GM21526 (cell line): ENCODE data around the gene CAPN5.
"Not testable (repeated sequence)": the region's sequence is repeated elsewhere in the genome, so short reads cannot be mapped to it uniquely, and the experiment has no call there.

Source experiments
- ATAC-seq: cut with Tn5 transposase; IDR thresholded peaks from one replicate; pipeline ENCODE4 v1.9.1; 2021; ENCODE audit warnings: moderate library complexity; ENCODE audit not compliant: unreplicated experiment, low FRiP score

CAPN5 gene

DNA sequence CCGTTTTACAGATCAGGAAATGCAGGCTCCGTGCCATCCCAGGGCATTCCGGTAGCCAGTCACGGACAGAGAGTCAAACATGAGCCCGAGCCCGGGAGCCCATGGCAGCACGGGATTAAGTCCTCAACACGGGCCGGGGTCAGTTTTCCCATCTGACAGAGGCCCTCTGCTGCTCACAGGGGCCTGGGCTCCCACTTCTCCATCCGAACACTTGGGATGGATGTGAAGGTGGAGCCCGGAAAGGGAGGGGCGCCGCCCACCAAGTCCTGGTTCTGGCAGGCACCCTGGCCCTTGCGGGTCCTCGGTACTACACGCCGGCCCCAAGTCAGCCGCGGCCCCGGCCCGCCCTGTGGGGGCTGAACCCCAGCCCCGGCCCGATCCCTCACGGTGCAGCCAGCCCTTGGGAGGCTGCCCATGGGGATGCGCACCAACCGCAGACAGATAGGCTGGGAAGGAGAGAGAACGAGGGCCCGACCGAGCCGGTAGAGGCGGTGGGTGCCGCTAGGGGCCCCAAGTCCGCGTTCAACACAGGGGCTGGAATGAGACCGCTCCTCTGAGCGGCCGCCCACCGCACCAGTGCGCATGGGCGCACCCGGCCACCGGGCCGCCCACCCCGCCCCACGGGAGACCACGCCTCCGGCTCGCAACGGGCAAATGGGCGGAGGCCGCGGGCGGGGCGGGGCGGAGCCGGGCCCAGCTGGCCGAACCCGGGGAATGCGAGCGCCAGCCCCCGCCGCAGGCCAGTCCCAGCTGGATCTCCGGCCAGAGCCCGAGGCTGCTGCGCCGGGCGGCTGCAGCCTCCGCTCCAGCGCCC is at the start of gene CAPN5:
Gene CAPN5, plus strand, starts transcription at position 743 of the 814 bp plus-strand sequence. CDS start 17,916 bp downstream, outside the sequence.
- ATAC-seq = peak; percentile 77

DNA sequence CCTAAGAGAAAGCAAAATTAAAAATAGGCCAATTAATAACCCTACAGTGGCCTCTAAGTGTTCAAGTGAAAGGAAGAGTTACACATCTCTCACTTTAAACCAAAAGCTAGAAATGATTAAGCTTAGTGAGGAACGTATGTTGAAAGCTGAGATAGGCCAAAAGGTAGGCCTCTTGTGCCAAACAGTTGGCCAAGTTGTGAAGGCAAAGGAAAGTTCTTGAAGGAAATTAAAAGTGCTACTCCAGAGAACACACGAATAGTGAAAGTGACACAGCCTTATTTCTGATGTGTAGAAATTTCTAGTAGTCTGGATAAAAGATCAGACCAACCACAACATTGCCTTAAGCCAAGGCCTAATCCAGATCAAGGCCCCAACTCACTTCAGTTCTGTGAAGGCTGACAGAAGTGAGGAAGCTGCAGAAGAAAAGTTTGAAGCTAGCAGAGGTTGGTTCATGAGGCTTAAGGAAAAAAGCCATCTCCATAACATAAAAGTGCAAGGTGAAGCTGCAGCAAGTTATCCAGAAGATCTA is 48.3 kb upstream of the CAPN5 start:
- ATAC-seq = not testable (repeated sequence)

DNA sequence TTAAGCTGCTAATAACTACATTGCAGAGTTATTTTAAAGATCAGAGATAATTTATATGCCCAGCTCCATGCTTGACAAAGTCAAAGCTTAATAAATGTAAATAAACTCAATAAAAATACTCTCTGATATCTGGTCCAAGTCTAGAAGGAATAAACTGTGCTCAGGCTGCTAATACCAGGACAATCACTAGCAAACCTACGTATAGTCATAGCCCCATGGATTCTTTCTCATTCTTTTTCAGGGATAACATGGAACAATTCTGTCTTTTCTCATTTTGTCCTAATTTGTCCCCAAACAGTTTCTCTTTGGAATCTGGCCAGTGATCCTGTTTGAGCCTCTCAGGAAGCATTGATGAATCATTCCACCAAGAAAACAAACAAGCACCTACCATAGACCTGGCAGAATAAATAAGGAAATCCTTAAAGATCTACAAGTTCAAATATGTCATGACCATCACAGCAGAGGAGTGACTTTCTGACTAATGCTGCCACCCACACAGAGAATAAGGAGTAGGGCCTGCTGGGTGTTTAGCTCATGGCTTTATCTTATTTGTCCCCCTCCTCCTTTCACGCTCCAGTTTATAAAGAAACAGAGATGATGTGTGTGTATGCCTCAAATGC is 46.7 kb upstream of the CAPN5 start:
- ATAC-seq = no peak

DNA sequence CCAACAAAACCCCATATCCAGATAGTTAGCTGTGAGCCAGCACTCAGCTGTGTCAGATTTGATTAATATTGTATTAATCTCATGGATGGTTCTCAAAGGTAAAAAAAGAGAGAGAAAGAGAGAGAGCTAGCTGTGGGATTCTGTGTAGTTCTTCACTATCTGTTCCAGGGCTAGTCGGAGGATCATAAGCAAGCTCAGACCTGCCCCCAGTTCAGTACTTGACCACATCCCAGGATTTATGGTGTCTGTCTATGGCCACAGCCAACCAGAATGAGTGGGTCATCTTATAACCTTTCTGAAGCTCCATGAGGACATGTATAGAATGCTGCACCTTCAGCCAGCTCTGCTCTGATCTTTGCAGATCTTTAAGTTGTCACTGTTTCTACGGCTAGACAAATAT is 46.0 kb upstream of the CAPN5 start:
- no peak for ATAC-seq

DNA sequence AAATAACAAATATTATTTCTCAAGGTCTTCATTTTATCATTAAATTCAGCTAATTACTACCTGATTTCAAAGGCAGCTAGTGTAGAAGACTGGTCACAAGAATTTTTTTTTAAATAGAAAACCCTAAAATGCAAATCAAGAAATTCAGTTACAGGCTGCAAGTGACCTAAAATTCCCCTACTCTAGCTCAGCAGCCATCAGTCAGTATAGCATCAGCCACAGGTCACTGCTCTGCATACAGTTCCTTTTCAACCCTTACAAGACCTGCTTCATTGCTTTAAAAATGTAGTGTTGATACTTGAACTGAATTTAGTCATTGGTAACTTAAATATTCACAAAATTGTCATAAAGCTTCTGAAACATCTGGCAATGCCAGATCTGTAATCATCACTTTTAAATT is 42.0 kb upstream of the CAPN5 start:
- no peak for ATAC-seq

DNA sequence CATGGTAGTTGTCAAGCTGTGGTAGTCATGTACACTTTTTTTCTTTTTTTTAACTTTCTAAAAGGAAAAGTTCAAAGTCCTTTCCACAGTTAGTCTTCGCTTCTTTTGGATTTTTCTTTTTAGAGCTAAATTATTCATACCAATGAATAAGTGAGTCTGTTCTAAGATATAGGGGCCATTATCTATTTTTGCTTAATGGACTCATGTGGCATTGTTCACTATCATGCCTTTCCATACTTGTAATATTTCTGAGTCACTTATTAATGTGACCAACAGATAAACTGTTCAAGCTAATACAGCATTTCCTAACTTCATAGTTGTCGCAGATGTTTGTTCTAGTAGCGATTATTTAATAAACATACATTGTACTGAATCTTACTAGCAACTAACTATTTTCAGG is 40.5 kb upstream of the CAPN5 start:
- no peak for ATAC-seq

DNA sequence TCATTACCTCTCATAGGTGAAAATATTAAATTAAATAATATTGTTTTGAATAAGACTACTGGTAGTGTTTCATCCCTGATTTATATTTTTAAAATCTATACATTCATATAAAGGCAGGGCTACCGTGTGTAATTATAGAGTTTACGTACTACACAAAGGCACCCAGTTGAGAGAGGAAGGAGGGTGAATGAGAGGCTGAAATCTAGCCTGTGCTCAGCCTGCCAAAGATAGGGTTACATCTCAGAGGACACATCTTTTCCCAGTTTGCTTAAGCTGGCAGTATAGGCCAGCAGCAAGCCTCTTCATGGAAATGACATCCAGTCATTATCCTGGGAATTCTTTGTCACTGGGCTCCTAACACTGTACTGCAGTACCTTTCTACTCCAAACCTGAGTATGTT is 40.0 kb upstream of the CAPN5 start:
- no peak for ATAC-seq

DNA sequence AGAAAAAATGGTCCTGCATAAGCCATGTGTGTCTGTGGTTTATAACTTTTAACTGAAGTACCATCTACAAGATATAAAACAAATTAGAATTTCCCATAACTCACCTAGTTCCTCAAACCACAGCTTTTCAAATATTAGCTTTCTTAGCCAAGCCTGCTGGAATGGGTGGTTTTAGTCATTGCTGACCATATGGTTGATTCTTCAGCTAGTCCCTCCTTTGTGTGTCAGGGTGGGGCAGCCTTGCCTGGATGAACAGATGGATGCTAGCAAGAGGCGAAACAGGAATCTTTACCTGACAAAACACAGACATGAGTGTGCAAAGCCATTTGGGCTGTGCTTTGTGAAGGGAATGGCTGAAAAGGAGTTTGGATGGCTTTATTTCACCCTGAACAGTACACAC is 39.5 kb upstream of the CAPN5 start:
- no peak for ATAC-seq

DNA sequence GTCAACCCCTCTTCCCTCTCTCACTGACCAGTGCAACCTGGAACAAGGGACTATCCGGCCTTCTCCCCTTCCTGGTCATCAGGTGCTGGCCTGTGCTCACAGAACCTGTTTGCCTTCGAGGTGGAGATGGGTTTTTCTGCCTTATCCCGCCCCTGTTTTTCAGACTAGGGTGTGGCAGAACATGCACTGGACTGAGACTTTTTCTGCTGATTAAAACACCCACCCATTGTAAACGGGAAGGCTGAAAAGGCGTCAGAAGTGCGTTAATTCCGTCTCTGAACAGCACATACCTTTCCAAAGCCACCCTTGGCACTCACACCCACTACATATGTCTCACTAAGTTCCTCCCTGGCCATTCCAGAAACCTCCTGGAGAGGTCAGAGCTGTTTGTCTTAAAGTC is 36.9 kb upstream of the CAPN5 start:
- ATAC-seq = no peak

DNA sequence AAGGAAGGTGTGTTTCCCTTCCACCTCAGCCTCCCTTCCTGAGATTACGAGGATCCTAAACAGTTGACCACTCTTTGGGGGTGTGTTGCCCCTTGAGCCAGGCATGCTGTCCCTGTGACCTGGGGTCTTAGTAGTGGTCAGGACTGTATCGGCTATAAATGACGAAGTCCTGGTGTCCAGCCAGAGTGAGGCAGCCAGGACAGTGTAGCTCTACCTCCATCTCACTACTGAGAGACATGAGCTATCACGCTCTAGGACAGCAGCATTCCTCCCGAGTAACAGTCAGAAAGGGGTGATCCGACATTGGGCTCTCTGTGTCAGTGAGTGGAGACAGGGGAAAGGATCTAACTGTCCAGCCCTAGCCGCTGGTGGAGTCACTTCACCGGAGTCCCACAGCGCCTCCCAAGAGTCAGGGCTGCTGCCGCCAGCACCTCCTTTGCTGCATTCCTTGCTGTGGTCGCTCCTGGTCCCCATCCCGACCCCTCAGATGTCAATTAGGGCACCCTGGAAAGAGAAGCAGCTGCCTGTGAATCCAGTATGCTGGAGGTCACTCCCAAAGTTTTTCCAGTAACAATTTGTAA is 35.8 kb upstream of the CAPN5 start:
- no peak for ATAC-seq

DNA sequence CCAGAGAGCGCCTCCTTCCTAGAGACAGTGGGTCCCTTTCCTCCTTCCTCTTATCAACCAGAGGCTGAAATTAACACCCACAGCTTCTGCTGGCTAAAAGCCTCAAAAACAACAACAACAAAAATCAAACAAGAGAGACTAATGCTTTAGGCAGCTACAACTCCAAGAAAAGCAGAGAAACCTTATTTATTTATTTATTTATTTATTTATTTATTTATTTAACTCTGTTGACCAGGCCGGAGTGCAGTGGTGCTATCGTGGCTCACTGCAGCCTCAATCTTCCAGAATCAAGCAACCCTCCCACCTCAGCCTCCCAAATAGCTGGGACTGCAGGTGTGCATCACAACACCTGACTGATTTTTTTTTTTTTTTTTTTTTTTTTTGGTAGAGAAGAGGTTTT is 35.2 kb upstream of the CAPN5 start:
- ATAC-seq = no peak

DNA sequence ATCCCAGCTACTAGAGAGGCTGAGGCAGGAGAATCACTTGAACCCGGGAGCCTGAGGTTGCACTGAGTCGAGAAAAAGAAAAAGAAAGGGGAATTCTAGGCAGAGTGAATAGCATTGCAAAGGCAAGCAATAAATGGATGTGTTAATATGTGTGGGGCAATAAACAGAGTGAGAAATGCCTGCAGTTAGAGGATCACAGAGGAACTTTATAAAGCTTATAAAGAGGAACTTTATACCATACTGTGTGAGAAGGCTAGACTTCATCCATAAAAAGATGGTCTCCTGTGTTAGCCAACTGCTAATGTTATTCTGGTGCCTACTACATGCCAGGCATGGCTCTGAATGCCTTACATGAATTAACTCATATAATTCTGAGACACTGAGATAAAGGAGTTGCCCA is 31.7 kb upstream of the CAPN5 start:
- no peak for ATAC-seq

DNA sequence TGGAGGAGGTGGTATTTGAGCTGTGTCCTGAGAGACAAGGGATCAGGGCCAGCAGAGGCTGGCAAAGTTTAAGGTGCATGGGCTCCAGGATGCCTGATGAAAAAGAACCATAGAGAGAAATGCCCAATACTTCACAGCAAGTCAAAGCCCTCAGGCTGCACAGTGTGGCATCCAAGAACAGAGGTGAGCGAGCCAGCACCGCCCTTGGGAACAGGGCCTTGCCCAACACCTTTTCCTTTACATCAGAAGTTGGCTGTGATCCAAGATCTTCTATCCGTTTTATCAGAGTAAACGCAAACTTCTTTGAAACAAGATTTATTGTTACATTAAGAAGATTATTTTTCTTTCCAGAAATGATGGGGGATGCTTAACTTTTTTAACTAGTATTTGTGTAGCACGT is 31.2 kb upstream of the CAPN5 start:
- ATAC-seq = no peak

DNA sequence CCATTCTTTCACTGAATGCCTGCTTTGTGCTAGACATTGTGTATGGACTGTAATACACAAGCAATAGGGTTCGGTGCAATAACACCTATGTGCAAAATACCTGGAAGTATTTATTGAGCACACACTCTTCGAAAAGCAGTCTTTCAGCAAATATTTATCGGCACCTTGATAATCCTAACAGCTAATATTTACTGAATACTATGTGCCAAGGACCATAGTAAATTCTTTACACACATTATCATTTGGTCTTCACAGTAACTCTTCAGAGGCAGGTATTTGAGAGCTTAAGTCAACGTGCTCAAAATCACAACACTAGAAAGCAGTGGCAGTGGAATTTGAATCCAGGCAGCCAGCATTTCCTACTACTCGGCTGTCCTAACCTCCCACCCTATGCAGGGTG is 30.4 kb upstream of the CAPN5 start:
- ATAC-seq = no peak

DNA sequence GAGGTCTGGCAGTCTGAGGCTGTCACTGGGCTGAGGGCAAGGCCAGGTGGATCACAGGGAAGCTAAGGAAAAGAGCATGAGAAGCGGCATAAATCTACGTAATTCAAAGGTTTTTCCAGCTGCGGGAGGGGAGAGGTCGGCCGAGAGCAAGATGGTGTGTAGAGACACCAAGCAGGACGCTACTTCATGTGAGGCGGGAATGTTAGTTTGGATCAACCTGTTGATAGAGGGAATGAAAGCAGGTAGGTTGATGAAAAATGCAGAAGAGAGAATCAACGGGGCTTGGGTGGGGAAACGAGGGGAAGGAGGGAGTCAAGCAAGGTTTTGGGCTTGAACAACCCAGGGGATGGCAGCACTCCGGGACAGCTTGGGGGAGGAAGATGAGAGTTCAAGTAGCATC is 29.7 kb upstream of the CAPN5 start:
- ATAC-seq = no peak

DNA sequence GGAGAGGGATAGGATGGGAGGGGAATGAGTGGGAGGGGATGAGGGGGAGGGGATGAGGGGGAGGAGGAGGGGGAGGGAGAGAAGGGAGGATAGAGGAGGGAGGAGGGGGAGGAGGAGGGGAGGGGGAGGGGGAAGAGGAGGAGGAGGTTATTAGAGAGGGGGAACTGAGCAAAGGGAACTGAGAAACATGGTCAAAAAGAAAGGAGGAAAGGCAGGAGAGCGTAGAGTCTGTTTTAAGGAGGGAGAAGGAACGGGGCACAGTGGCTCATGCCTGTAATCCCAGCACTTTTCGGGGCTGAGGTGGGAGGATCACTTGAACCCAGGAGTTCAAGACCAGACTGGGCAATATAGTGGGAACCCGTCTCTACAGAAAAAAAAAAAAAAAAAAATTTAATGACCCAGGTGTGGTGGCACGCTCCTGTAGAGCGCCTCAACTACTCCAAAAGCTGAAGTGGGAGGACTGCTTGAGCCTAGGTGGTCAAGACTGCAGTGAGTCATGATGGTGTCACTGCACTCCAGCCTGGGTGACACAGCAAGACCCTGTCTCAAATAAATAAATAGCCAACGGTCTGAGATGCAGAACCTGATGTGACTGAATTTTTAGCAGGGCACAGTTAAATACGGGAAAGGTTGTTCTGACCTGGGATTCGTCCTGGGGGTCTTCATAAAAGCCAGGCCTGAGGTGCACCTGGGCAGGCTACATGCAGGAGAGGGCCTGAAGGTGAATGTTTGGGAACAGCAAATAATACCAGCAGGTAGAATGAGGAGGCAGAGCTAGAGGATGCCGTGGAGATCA is 28.5 kb upstream of the CAPN5 start:
- no peak for ATAC-seq

DNA sequence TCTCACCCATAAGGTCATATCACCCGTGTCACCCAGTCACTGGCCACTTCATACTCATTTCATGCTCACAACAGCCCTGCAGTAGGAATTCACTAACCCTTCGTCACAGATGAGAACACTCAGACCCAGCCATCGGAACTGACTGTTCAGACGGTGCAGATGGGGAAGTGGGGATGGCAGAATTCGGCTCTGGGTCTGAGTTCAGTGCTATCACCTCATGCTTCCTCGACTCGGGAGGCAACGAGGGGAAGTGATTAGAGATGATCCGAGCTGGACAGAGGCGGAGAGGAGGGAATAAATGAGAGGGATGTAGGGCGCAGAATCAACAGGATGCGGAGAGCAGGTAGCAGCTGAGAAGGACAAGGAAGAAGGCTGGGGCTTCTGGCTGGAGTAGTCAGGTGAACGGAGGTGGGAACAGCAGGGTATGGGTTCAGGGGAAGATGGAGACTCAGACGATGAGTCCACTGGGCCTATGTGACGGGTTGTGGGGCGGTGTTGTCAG is 27.9 kb upstream of the CAPN5 start:
- ATAC-seq = no peak

DNA sequence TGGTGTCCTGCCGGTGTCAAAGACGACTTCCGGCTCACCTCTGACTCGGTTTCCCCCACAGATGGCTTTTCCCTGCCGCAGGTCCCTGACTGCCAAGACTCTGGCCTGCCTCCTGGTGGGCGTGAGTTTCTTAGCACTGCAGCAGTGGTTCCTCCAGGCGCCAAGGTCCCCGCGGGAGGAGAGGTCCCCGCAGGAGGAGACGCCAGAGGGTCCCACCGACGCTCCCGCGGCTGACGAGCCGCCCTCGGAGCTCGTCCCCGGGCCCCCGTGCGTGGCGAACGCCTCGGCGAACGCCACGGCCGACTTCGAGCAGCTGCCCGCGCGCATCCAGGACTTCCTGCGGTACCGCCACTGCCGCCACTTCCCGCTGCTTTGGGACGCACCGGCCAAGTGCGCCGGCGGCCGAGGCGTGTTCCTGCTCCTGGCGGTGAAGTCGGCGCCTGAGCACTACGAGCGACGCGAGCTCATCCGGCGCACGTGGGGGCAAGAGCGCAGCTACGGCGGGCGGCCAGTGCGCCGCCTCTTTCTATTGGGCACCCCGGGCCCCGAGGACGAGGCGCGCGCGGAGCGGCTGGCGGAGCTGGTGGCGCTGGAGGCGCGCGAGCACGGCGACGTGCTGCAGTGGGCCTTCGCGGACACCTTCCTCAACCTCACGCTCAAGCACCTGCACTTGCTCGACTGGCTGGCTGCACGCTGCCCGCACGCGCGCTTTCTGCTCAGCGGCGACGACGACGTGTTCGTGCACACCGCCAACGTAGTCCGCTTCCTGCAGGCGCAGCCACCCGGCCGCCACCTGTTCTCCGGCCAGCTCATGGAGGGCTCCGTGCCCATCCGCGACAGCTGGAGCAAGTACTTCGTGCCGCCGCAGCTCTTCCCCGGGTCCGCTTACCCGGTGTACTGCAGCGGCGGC is 27.0 kb upstream of the CAPN5 start:
- no peak for ATAC-seq

DNA sequence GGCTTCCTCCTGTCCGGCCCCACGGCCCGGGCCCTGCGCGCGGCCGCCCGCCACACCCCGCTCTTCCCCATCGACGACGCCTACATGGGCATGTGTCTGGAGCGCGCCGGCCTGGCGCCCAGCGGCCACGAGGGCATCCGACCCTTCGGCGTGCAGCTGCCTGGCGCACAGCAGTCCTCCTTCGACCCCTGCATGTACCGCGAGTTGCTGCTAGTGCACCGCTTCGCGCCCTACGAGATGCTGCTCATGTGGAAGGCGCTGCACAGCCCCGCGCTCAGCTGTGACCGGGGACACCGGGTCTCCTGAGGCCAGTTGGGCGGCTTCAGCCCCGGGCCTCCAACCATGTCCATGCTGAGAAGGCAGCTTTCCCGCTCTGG is 26.4 kb upstream of the CAPN5 start:
- ATAC-seq = no peak

DNA sequence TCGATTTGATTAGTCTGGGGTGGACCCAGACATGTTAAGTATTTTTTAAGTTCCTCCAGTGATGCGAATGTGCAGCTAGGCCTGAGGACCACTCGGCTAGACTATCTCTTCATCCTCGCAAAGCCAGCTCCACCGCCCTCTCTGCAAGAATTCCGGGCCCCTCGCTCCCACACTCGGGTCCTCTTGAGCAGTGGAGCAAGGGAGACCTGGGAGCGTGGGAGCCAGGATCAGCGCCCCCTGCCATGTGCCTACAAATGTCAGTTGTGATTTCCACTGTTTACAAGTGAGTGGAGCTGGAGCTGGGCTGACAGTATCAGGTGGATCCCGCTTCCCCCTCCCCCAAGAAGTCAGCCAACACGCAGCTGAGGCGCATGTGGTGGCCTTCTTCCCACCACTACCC is 25.9 kb upstream of the CAPN5 start:
- ATAC-seq = no peak
